Activated T-cell treated with anti-CD3 and anti-CD28 coated beads, Interleukin-2, amount 50 U/mL, for 48 hours (primary cell): ENCODE results near the gene RBM20.
"Not testable (repeated sequence)": the region's sequence is repeated elsewhere in the genome, so short reads cannot be mapped to it uniquely, and the experiment has no call there.

ENCODE experiments used
- DNase-seq, 2 experiments: peaks; one replicate each; pipeline ENCODE4 v3.0.0-alpha.2; 2020

Gene RBM20

DNA sequence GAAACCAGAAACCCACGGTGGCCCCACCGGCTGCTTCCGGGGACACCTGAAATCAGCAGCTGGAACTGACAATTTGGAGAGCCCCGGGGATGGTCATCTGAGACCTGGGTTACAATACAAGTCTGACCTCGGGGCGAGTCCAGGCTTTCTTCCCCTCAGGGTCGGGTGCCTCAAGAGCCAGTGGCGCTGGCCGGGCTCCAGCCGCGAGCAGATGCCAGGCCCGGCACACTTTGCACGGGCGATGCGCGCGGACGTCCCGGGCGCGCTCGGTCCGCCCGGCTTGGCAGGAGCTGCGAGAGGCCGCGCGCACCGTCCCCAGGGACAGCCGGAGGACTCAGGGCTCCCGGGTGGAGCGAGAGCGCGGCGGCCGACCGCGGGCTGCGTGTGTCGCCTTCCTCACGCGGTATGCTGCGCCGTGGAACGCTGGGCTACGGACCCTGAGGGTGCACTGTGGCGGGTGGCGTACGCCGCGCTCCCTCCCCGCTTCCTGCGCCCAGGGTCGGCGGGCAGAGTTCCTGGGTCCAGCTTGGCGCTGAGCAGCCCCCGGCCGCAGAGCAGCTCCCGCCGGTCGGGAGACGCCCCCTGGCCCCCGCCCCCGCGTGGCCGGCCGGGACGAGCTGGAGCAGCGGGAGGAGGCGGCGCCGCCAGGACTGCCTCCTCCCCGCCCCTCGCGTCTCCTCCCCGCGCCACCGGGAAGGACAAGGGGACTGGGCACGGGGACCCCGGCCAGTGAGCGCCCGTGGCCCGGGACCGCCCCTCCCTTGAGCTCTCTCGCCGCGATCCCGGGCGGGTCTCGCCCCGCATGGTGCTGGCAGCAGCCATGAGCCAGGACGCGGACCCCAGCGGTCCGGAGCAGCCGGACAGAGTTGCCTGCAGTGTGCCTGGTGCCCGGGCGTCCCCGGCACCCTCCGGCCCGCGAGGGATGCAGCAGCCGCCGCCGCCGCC lies at the start of gene RBM20:
Gene RBM20 (plus strand): TSS at position 684 of the 945 bp plus-strand sequence. CDS start 119 bp downstream, at position 803.
- DNase-seq = peak; percentile 39 to 52

DNA sequence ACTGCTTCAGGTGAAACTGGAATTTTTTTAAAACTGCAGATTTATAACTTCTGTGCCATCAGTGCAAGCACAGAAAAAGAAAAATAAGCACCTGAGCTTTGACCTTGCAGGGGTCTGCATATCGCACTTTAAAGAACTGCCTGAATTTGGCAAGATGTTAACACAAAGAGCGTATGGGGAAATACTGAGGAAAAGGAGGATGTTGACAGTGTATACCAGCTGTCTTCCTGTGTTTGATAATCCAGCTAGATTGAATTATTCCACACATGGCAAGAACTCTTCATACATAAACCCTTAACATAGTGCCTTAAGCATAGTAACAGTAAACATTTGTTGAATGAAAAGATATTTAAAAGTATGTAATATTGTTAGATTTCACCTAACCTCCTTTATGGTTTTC lies 46.7 kb upstream of the RBM20 start:
- no peak for DNase-seq

DNA sequence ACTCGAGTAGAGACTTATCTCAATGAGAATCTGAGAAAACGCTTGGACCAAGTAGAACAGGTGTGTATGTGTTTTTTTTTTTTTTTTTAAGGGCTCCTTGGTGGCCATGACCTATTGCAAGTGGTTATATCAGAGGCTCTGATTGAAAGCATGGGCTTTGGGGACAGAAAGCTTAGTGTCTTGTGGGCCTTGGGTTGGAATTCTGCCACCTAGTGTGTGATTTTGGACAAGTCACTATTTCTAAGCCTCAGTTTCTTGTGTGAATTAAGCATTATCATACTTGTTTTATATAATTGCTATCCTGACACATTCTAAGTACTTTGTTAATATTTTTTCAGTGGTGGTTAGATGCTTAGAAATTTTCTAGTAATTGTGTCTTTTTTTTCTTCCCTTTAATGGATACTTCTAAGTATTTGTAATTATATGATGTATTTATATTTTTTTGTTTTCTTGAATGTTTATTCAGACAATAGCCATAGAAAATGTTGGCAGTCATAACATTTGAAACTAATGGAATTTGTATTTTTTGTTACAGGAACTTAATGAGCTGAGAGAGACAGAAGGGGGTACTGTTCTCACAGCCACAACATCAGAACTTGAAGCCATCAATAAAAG lies 43.5 kb upstream of the RBM20 start:
- no peak for DNase-seq

DNA sequence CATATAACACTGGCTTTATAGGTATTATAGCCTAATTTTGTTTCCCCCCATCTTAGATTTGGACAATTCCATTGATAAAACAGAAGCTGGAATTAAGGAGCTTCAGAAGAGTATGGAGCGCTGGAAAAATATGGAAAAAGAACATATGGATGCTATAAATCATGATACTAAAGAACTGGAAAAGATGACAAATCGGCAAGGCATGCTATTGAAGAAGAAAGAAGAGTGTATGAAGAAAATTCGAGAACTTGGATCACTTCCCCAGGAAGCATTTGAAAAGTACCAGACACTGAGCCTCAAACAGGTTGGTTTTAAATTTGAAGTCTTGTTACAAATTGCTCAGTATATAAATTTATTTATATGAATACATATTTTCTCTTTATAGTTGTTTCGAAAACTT lies 42.6 kb upstream of the RBM20 start:
- DNase-seq = no peak

DNA sequence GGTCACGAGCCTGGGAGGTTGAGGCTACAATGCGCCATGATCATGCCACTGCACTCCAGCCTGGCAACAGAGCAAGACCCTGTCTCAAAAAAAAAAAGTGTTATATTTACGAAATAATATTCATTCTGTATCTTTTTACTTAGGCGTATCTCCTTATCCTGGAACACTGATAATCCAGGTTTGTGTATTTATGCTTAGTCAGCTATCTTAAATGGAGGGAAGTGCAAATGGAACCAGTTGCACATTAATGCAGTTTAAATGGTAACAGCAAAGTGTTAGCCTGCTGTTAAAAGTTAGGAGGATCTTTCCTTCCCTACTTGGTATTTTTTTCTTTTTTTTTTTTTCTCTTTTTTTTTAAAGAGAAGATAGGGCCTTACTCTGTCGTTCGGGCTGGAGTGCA lies 36.0 kb upstream of the RBM20 start:
- no peak for DNase-seq

DNA sequence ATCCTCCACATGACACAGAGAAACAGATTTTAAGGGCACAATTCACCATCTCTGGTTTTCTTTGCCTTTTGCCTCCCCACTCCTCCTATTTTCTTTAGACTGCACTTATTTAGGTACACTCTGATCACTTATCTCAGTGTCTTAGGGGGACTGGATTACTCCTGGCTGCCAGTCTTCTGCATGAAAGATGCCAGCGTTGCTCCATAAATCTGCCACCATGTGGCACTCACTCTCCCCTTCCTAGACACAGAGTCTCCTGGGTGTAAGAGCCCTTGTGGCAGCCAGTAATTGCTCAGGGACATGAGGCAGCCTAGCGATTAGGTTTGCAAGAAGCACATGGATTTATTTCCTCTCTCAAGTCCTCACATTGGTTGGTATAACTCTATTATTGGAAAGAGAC lies 34.5 kb upstream of the RBM20 start:
- no peak for DNase-seq

DNA sequence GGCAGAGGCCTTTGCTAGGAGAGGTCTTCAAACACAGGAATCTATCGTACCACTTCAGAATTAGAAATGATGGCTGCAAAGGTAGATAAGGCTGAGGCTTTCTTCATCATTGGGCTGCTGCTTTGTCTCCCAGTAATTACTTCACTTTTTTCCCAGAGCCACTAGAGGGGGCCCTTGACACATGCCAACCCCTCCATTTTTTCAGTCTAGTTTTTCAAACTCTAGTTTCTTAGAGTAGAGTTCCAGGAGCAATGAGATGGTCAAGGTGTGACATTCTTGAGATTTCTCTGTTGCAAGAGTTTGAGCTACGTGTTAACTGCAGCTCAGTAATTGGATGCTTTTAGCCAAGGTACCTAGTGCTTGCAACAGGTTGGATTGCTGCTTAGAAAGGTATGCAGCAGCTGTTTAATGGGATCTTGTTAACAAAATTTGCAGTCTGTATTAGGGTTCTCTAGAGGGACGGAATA lies 33.8 kb upstream of the RBM20 start:
- peak; percentile 50 to 59 for DNase-seq

DNA sequence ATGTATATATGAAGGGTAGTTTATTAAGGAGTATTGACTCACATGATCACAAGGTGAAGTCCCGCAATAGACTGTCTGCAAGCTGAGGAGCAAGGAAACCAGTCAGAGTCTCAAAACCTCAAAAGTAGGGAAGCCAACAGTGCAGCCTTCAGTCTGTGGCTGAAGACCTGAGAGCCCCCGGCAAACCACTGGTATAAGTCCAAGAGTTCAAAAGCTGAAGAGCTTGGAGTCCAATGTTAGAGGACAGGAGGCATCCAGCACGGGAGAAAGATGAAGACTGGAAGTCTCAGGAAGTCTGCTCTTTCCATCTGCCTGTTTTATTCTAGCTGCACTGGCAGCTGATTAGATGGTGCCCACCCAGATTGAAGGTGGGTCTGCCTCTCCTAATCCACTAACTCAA lies 33.4 kb upstream of the RBM20 start:
- DNase-seq = not testable (repeated sequence)

DNA sequence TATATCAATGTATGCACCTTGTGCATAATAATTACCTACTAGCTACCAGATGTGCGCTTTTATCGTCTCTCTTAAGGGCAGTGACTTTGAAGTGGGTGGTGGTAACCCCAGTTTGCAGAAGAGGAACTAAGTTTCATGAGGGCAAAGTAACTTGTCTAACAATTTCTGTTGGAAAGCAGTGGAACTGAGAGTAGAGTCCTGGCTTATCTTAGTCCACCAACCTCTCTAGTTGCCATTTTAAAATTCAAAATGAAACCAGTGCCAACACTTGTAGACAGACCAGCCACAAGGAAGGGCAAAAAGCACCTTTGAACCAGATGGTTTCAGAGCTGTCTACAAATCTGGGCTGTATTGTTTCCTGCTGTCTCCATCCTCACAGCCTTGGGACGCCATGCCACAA lies 32.0 kb upstream of the RBM20 start:
- no peak for DNase-seq

DNA sequence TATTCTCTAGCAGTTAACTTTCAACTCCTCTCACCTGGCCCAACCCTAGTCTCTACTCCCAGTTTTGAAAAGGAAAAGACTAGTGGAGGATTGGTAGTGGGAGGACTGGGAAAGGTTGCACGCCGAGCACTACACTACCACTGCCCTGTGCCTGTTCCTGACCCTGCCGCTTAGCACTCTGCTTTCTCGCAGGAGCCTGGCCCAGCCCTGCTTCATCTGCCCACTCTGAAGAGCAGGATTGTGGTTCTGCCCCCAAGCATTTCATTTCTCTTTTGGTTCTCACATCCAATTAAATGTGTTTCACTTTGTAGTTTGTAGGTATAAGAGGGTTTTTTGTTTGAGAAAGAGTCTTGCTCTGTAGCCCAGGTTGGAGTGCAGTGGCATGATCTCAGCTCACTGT lies 31.5 kb upstream of the RBM20 start:
- no peak for DNase-seq

DNA sequence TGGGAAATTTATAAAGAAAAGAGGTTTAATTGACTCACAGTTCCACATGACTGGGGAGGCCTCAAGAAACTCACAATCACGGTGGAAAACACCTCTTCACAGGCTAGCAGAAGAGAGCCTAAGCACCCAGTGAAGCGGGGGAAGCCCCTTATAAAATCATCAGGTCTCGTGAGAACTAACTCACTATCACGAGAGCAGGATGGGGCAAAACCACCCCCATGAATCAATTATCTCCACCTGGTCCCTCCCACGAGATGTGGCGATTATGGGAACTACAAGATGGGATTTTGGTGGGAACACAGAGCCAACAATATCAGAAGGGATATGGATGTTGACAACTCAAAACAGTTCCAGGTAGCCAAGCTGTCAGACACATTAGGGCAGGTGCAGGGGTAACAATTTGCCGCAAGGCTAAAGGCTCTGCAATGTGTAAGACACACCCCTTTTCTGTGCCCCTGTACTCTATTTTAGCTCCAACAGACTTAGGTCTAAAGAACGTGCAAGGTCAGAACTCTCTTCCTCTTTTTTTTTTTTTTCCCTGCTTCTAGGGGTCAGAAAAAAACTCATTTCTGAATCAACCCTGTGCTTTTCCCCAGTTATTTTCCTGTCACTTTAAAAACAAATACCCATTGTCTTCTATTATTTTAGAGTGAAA lies 30.7 kb upstream of the RBM20 start:
- DNase-seq = peak; percentile 53 to 56

DNA sequence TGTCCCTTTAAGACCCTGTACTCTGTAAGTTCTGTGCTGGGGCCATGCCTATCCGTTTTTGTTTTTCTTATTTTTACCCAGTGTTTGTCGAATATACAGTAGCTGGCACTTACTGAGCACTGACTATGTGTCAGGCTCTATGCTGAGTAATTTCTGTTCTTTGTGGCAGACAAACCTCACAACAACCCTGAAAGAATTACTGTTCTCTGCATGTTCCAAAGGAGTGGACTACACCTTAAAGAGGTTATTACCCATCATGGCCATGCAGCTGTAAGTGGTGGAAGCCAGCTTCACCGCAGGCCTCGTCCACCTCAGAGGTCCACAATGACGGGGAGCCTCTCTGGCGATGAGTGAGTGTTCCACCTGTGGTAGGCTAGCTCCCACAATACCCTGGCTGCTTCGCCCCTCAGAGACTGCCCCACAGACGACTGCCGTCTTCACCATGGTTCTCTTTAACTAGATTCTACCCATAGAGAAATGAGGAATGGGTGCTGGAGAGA lies 30.1 kb upstream of the RBM20 start:
- DNase-seq = peak in 1 of 2 experiments; percentile 34

DNA sequence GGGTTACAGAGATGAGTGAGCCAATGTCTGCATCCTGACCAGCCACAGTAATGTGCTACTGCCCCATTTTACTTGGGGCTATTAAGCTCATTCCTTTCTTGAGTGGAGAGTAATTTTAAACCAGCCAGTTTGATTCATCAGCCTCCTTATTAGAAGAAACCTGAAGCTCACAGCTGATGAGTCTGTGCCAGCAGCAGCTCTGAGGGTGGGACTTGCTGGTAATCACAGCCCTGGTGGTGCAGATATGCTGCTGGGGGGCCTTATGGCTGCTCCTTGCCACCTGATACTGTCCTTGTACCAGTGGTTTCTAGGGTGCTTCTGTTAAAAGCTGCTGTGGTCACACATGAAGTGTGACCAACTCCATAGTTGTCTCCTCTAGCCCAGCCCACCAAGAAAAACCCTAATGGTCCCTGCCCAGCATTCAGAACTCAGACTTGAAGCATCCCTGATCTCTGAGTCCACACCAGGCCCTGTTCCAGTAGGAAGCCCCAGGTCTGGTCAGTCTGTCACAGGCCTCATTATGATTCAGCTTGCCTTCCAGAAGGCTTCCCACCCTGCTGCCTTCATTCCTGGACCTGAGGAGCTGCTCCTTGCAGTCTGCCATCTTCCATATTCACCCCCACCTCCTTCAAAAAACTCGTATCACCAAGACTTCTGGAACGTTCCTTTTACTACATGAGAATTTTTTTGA lies 28.9 kb upstream of the RBM20 start:
- DNase-seq = no peak

DNA sequence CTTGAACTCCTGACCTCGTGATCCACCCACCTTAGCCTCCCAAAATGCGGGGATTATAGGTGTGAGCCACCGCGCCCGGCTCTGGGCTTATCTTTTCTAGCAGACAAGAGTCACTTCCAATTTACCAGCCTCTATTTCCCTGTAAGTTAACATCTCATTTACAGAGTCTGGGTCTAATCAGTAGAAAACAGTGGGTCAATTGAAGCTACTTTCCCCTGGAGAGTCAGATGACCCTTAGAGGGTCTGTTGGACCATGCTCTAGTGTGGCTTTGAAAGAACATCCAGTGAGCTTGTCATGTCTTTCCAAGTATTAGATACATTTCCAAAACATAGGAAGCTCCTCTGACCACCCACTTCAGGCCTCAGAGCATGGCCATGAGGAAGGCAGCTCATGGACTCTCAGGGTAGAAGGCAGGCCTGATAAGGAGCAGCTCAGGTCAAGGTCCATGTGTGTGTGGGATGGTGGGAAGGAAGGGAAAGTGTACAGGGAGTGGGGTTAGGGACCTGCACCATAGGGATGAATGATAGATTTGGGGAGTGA lies 27.6 kb upstream of the RBM20 start:
- DNase-seq = no peak

DNA sequence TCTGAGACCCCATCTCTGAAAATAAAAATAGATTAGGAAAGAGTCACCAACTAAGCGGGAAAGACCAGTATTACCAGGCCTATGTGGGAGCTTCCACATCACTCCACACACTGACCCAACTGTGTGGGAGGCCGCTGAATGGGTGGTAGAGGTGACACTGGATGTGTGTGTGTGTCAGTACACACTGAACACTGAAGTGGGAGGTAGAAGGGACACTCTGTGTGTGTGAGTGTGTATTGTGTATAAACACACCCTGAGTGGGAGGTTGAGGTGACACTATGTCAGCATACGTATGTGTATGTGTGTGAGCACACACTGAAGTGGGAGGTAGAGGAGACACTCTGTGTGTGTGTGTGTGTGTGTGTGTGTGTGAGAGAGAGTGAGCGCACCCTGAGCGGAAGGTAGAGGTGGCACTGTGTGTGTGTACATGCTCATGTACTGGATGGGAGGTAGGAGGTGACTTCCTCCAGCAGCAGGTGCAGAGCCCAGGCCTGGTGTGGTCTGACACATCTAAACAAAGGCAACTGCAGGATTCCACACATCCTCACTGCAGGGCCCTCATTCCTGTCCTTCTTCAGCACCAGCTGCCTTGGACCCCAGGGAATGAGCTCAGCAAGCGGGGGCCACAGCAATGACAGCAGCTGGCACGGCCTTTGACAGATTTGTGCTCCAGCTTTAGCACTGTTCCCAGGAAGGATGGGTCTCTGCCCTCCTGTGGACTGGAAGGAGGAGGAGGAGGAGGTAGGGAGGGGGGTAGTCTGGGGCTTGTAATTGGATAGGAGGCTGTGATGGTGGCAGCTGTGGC lies 26.5 kb upstream of the RBM20 start:
- peak in 1 of 2 experiments; percentile 32 for DNase-seq

DNA sequence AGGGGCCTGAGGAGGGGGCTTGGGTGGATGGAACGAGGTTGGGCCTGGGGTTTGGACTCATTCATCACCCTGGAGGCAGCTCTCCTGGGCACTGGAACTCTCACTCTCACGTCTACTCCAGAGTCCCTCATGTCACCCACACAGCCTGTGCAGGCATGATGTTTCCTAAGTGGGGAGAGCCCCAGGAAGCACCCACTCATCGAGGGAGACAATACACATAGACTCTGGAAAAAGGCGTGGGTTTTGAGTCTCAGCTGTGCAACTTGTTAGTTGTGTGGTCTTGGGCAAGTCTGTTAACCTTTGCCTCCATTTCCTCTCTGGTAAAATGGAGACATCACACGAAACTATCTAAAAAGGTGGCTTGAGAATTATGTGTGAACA lies 25.9 kb upstream of the RBM20 start:
- DNase-seq = peak; percentile 58

DNA sequence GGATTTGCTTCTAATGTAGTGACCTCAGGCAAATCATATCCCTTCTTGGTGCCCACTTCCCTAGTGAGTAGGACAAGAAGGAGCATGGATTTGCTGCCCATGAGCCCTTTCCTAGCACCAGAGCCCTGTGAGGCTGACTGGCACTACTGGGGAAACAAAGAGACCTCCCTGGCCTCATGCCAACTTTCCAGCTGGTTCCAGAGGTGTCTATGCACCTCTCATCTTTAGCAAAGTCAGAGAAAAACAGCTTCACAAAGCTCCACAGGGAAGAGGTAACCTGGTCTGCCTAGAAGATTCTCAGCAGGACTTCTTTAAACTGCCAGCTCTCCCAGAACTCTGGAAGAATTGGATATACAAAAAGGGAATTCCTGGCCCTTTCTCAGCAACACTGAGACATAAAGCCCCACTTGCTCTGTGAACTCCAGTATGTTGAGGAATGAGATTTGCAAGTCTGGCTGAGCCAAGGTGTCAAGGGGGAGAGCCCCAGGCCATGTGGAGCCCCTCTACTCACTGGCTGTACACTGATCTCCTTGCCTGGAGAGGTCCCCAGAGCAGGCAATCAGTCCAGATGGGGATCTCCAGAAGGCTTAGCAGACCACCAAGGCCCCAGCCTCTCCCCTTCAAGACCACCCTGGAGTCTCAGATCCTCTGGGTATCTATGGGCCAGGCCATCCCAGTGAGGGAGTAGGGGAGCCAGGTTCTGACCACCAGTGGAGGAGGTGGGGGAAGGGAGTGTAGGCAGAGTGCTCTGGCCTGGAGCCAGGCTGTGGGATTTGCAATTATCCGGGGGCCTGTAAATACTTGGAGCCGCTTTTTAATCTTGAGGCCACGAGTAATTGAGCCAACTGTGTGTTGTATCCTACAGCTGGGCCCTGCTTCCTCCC lies 24.4 kb upstream of the RBM20 start:
- no peak for DNase-seq

DNA sequence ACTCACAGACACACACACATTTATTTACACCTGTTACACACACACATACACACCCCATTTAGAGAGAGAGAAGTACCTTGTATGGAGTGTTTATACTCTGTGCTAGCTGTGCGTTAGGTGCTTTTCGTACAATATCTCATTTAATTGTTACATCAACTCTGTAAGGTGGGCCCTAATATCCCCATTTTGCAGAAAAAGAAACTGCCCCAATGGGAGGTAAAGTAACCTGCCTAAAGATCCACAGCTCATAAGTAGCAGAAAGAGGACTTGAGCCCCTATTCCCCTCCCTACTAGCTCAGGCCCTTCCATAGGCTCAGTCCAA lies 23.8 kb upstream of the RBM20 start:
- DNase-seq = no peak

DNA sequence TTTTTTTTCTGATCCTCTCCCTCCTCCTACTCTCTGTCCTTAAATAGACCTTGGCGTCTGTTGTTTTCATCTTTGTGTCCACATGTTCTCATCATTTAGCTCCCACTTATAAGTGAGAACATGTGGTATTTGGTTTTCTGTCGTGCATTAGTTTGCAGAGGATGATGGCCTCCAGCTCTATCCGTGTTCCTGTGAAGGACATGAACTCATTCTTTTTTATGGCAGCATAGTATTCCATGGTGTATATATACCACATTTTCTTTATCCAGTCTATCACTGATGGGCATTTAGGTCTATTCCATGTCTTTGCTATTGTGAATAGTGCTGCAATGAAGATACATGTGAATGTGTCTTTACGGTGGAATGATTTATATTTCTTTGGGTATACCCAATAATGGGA lies 20.8 kb upstream of the RBM20 start:
- not testable (repeated sequence) for DNase-seq

DNA sequence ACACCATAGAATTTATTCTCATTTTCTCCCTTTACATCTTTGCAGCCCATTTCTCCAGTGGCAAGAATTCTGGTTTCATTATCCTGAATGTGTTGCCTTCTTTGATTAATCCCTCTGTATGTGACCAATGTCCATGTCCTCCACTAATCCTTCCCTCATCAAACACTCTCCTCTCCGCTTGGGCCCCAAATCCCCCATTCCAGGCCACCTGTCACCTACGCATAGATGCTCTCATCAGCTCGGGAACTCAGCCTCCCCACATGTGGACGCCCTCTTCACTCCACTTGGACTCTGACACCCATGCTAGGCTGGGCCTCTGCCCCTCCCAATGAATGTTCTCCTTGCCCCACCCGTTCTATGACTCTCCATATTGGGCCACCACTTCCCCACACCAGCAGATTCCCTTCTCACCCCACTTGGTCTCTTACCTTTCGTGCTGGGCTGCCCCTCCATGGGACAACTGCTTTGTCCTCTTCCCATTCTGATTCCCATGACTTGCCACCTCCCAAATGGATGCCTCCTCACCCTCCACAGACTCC lies 18.7 kb upstream of the RBM20 start:
- DNase-seq = no peak
